RWPE2 (cell line): Measurements from ENCODE around the gene PTPA.

ENCODE experiments used
- ATAC-seq: fragments of 200-7000 bp; cut with Tn5 transposase; 3 replicates; pipeline ENCODE4 v1.9.1; 2021; ENCODE audit warnings: low read depth
- DNase-seq: peaks from one replicate; pipeline ENCODE4 v3.0.0-alpha.2; 2020; ENCODE audit warnings: low spot score
- H3K27ac ChIP-seq: fragments of 450-650 bp; 2 replicates; pipeline ENCODE4 v1.5.1; 2017; ENCODE audit warnings: mild to moderate bottlenecking; ENCODE audit not compliant: poor library complexity, severe bottlenecking
- H3K27me3 ChIP-seq: fragments of 250-450 bp; sonication (Bioruptor Pico); 2 replicates; pipeline ENCODE4 v1.5.1; 2021; ENCODE audit warnings: mild to moderate bottlenecking, moderate library complexity; ENCODE audit not compliant: insufficient read depth, poor library complexity, severe bottlenecking
- H3K36me3 ChIP-seq: fragments of 250-450 bp; sonication (Bioruptor Pico); 2 replicates; pipeline ENCODE4 v1.5.1; 2020; ENCODE audit warnings: low read depth, mild to moderate bottlenecking, moderate library complexity
- H3K4me1 ChIP-seq: fragments of 250-450 bp; sonication (Bioruptor Pico); 2 replicates; pipeline ENCODE4 v1.5.1; 2021; ENCODE audit warnings: mild to moderate bottlenecking, moderate library complexity; ENCODE audit not compliant: insufficient read depth, poor library complexity, severe bottlenecking
- H3K4me3 ChIP-seq: fragments of 250-450 bp; sonication (Bioruptor Pico); 2 replicates; pipeline ENCODE4 v1.5.1; 2021; ENCODE audit warnings: mild to moderate bottlenecking, moderate library complexity; ENCODE audit not compliant: severe bottlenecking
- H3K9me3 ChIP-seq: fragments of 250-450 bp; sonication (Bioruptor Pico); 2 replicates; pipeline ENCODE4 v1.5.1; 2021; ENCODE audit warnings: mild to moderate bottlenecking, moderate library complexity; ENCODE audit not compliant: severe bottlenecking
- TF ChIP-seq, protein P1 (sequence below): fragments of 450-650 bp; IDR thresholded peaks from one replicate; pipeline ENCODE4 v1.5.1; 2017; ENCODE audit warnings: mild to moderate bottlenecking, moderate library complexity; ENCODE audit not compliant: poor library complexity, severe bottlenecking

Gene PTPA

DNA sequence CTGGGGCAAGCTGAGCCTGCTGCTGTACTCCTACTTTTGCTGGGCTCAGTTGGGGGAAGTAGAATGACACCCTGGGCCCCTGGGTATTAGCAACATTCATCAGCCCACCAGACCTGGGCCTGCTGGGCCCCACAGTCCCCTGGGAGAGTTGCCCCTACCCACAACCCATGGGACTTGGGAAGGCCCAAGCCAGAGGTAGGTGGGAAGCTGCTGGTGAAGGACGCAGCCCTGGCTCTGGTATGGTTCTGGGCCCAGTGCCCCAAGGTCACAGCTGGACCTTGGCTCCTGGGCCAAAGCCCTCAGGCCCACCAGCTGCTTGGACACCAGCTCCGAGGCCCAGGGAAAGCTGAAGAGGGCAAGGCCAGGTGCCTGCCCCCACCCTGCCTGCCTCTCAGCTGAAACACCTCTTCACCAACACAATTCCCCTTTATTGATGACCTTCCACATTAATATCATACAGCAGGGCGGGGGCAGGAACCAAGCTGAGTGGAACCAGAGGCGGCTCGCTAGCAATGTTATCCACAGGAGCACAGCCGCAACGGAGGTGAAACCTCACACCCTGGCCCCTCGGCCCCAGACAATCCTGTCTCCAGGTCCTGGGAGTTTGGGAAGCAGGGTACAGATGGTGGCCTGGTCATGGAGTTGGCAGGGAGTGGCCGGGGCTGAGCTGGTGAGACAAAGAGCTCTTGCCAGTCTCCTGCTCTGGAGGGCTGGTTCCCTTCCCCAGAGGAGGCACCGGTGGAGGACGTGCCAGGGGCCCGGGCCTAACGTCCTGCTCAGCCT lies 16.6 kb upstream of the PTPA start:
- Histone ChIP-seq H3K4me3 (no peak overlapping the region), H3K27ac (no peak overlapping the region), H3K27me3 (no peaks in the 10 kb centered on the region), H3K9me3 (no peaks in the 10 kb centered on the region), H3K4me1 (no peaks in the 10 kb centered on the region), H3K36me3 (peaks cover 3% of the 10 kb centered on the region; the same call in 1 of the 2 replicates)
- no peak; the same call in 2 of the 3 replicates for ATAC-seq
- no peak for DNase-seq
- TF ChIP-seq, protein P1, sequence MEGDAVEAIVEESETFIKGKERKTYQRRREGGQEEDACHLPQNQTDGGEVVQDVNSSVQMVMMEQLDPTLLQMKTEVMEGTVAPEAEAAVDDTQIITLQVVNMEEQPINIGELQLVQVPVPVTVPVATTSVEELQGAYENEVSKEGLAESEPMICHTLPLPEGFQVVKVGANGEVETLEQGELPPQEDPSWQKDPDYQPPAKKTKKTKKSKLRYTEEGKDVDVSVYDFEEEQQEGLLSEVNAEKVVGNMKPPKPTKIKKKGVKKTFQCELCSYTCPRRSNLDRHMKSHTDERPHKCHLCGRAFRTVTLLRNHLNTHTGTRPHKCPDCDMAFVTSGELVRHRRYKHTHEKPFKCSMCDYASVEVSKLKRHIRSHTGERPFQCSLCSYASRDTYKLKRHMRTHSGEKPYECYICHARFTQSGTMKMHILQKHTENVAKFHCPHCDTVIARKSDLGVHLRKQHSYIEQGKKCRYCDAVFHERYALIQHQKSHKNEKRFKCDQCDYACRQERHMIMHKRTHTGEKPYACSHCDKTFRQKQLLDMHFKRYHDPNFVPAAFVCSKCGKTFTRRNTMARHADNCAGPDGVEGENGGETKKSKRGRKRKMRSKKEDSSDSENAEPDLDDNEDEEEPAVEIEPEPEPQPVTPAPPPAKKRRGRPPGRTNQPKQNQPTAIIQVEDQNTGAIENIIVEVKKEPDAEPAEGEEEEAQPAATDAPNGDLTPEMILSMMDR: no peak

DNA sequence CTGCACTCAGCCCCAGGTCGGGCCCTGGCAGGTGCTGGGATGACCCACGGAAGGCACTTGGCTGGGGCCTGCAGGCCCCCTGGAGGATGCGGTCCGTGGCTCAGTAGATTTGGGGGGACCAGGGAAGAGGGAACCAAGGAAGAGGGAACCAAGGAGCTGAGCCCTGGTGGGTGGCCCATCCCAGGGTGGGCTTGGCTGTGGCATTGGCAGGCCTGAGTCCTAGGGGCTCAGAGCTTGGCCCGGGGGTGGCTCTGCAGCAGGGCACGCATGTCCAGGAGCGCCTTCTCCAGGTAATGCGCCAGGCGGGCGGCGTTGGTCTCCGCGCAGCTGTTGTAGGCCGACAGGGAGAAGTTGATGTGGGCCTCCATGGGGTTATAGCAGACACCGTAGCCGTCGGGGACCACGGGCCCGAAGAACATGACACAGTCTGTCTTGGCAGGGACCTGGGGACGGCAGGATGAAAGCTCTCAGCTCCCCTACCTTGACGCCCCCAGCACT lies 16.0 kb upstream of the PTPA start:
- ATAC-seq: no peak
- Histone ChIP-seq H3K27me3 (no peaks in the 10 kb centered on the region), H3K27ac (no peak overlapping the region), H3K9me3 (no peaks in the 10 kb centered on the region), H3K4me3 (no peak overlapping the region), H3K4me1 (no peaks in the 10 kb centered on the region), H3K36me3 (peaks cover 1% of the 10 kb centered on the region; the same call in 1 of the 2 replicates)
- TF ChIP-seq, protein P1: no peak
- DNase-seq: no peak

DNA sequence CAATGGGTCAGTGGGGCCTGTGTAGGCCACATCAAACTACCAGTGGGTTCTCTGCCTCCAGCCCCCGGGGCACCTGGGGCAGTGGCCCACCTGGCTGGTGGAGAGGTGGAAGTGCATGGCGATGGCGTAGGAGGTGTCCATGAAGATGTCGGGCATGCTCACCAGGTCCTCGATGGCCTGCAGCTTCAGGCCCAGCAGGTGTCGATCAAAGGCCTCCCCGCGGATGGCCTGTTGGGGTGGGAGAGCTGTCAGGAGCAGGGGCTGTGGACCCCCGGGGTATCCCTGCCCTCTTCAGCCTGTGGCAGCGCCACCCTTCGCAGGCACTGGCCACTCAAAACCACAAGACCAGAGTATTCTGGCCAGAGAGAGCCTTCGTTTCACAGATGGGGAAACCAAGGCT lies 15.3 kb upstream of the PTPA start:
- no peak overlapping the region for H3K4me3 ChIP-seq

DNA sequence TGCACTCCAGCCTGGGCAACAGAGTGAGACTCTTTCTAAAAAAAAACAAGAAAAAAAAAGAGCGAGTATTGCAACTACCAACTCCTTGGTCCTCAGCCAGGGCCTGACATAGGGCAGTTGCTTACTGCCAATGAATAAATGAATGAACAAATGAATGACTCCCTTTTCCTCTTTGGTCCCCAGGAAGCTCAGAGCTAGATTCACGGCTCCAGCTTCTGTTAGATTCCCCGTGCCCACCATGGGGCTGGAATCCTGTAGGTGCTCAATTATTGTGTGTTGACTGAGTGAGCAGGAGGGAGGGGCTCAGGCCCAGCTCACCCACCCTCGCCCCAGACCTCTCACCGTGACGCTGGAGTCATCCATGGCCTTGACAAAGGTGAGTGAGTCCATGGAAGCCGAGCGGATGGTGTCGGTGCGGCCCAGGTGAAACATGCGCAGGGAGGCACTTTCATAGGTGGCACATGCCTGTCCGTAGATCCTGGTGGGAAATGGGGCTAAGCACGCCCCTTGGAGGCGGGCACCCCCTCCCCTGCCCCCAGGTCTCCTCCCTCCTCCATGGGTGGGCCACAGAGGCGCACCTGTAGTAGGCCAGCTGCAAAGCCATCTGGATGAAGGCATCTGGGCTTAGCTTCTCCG lies 13.4 kb upstream of the PTPA start:
- TF ChIP-seq, protein P1: no peak
- ATAC-seq (no peak), DNase-seq (no peak)
- no peak overlapping the region for H3K27ac ChIP-seq
- H3K36me3 ChIP-seq: no peaks in the 10 kb centered on the region
- peaks cover 3% of the 10 kb centered on the region for H3K4me1 ChIP-seq
- no peaks in the 10 kb centered on the region for H3K27me3 ChIP-seq
- H3K4me3 ChIP-seq: no peak overlapping the region
- H3K9me3 ChIP-seq: no peaks in the 10 kb centered on the region

More for the DNA sequence above, 15.3 kb upstream of the PTPA start:
- Histone ChIP-seq H3K9me3 (no peaks in the 10 kb centered on the region), H3K27ac (no peak overlapping the region), H3K4me1 (no peaks in the 10 kb centered on the region), H3K36me3 (no peaks in the 10 kb centered on the region), H3K27me3 (no peaks in the 10 kb centered on the region)
- DNase-seq: no peak
- TF ChIP-seq, protein P1: no peak
- no peak for ATAC-seq
